ENCODE data around the gene NFE2L2. TPM values are rescaled to one million over a fixed set of nuclear protein-coding genes. Genes with fewer than 3 reads are reported as not detected.
A peak's percentile ranks its signal among the peaks of the same experiment; 100 is the strongest.
"Not testable (repeated sequence)": the region's sequence is repeated elsewhere in the genome, so short reads cannot be mapped to it uniquely, and the experiment has no call there.

Gene NFE2L2
- total RNA-seq, 1 experiment from 2014 or later: 60.8 TPM

DNA sequence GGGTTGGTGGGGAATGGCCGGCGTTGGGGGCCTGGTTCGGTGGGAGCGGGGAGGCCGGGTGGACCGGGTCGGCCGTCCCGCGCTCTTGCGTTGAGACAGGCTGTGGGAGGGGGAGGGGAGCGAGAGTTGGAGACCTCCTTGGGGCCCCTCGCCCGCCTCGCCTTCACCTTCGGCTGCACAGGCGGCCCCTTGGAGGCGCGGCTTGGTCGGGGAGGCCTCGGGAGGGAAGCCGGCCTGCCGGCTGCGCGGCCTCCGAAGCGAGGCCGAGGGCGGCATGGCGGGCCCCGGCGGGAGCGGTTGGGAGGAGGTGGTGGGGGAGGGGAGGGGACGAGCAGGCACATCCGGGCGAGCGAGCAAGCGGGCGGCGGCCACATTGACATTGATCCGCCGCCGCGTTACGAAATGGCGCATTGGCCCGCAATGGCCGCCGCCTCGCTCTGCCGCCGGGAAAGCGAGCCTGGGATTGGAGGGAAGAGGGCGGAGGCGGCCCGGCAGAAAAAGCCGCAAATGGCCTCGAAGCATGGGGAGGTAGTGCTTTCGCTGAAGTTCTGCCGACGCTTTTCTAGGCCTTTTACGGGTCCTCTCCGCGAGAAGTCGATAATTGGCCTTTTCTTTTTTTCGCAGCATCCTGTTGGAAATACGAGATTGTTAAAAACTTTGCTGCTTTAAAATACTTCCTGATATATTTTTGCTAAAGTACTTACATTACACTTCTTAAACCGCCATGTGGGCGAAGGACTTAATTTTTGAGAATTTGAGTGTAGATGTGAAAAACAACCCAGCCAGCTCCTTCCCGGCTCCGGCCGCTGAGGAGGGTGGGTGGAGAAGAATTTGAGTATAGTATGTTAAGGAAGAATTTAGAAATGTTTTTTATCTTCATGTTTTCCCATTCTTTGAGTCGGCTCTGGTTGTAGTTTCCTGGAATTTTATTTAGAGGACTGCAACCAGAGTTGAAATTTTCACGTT is 51.4 kb downstream of the NFE2L2 start:
- in situ Hi-C loops (cut with HindIII; ENCODE audit: low sequenced_read_pairs): no loop called here
- peak; percentile 75 for DNase-seq (ENCODE audit: low spot score)

DNA sequence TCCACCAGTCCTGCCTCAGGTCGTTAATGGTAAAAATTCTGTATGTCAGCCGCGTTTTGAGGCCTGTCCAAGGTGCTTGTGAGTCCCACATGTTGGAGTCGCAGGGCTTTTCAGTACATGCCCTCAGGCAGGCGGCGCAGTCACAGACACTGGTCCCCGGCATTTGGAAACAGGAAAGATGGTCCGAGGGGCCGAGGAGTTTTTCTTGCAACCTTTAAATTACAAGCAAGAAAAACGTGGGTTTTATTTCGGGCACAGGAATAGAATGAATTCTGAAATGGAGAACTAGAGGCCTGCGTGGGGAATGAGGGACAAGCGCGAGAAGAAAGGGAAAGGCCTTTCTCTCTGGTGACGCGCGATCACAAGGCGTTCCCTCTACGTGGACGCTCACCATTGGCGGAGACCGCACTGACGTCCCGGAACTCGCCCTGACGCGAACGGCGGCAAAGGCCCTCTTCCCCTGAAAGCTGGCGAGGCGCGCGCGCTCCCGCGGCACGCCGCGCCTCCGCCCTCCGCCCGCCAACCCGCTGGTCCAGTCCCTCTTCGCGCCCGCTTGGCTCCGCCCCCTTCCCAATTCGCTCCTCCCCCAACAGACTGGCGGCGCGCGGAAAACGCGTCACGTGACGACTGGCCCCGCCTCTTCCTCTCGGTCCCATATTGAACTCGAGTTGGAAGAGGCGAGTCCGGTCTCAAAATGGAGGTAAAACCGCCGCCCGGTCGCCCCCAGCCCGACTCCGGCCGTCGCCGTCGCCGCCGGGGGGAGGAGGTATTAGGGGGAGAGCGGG is 52.2 kb downstream of the NFE2L2 start, which contains the start of gene HNRNPA3:
TSS of gene HNRNPA3 (plus strand) at position 689 of the 785 bp plus-strand sequence. CDS start at position 695, 6 bp downstream.
- in situ Hi-C loops (cut with HindIII; ENCODE audit: low sequenced_read_pairs): no loop called here
- DNase-seq (ENCODE audit: low spot score): peak; percentile 99

DNA sequence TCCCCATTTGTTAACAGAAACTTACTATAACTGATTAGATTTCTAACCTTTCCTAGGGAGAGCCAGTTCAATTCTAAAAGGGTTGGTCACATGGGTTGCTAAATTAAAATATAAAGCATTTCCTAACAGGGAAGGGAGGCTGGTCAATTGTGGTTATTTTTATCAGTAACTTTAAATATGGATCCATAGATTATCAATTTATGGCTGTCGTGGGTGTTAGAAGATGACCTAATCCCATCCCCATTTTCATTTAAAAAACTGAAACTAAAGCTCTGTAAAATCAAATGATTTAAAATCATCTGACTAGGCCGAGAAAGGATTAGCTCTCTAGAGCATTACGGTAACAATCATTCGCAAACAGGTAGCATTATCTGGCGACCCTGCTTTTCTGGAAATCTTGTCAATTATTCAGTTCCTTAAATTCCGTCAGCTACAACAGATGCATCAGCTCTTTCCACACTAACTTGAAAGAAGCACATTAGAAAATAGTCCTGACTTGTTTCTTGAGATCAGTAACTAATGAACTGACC is 52.9 kb downstream of the NFE2L2 start:
- DNase-seq (ENCODE audit: low spot score): no peak
- in situ Hi-C loops (cut with HindIII; ENCODE audit: low sequenced_read_pairs): no loop called here

DNA sequence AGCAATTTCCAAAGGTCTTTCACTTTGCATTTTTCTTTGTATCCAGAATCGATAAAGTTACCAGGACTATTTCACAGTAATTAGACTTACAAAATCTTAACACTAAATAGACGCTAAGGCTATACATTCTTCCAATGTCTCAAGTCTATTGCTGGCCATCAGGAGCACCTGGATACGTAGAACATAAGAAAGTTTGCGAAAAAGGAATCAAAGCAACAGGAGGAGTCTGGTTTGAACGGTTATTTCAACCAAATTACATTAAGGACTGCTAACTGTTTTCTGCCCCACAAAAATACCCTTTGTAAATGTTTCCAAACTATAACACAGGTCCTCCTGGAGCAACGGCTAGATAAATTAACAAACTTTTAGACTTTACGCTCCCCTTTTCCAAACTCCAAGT is 53.4 kb downstream of the NFE2L2 start:
- in situ Hi-C loops (cut with HindIII; ENCODE audit: low sequenced_read_pairs): no loop called here
- no peak for DNase-seq (ENCODE audit: low spot score)

DNA sequence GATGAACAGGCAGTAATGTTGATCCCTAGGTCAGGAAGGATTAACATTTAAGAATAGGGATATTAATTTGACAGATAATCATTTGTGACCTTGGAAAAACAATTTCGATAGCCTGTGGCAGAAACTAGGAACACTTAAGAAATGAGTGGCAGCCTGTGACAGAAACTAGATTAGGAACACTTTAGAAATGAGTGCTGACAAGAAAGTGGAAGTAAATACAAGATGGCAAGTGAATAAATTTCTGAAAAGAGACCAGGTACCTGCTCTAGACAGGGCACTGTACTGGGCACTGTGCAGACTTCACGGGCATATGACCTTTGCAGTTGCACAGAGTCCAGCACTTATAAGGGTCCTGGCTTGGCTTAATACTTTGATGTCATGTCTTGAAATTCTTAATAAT is 57.4 kb downstream of the NFE2L2 start:
- no peak for DNase-seq (ENCODE audit: low spot score)
- in situ Hi-C loops (cut with HindIII; ENCODE audit: low sequenced_read_pairs): no loop called here

DNA sequence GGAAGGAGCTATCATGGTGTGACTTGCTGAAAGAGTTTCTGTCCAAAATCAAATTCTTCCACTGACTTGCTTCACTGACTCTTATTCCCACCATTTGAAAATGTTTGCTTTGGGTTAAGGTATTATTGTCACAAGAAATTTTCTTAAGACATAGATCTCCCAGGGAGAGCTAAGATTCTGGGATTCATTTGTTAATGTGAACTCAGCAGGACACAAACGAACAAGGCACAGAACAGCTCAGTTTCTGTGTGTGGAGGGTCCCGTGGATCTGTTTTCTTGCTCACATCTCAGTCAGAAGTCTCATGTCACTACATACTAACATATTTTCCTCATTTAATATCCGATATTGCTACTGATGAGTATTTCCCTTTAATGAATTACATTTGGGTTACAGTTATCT is 60.1 kb downstream of the NFE2L2 start:
- DNase-seq (ENCODE audit: low spot score): no peak
- in situ Hi-C loops (cut with HindIII; ENCODE audit: low sequenced_read_pairs): no loop called here

DNA sequence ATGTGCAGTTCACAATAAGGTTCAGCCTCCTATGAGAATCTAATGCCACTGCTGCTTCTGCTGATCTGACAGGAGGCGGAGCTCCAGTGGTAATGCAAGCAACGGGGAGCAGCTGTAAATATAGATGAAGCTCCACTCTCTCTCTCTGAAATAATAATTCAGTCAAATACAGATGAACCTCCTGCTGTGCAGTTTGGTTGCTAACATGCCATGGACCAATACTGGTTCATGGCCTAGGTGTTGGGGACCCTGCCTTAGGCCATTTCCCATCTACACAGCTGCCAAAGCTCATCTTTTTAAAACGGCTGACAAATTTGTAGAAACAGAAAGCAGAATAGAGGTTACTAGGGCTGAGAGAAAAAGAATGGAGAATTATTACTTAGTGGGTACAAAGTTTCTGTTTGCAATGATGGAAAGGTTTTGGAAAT is 62.6 kb downstream of the NFE2L2 start:
- no peak for DNase-seq (ENCODE audit: low spot score)
- in situ Hi-C loops (cut with HindIII; ENCODE audit: low sequenced_read_pairs): no loop called here

DNA sequence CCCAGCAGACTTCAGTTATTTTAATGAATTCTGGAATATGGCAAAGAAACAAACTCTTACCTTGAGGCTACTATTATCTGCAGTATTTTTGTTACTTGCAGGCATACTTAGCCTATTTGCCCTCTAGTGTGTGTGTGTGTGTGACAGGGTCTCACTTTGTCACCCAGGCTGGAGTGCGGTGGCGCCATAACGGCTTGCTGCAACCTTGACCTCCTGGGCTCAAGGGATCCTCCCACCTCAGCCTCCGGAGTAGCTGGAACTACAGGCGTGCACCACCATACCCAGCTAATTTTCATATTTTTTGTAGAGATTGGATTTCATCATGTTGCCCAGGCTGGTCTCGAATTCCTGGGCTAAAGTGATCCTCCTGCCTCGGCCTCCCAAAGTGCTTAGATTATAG is 64.1 kb downstream of the NFE2L2 start:
- in situ Hi-C loops (cut with HindIII; ENCODE audit: low sequenced_read_pairs); DNase-seq (ENCODE audit: low spot score): not testable (repeated sequence)

DNA sequence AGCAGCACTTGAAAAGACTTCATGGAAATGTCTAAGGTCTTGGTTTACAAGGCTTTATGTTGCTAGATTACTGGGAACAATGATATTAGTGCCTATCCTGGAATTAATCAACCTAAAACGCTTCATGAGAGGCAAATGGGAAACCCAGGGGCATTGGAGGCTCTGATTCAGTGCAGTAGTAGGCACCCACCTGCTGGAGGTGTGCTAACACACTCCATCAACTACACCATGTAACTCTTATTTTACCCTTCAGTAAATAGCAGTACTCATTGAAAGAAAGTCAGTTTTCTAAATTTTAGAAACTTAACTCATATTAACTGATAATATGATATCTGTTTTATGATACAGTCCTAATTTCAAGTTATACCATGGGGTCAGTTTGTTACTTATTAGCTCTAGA is 69.3 kb downstream of the NFE2L2 start:
- in situ Hi-C loops (cut with HindIII; ENCODE audit: low sequenced_read_pairs): no loop called here
- no peak for DNase-seq (ENCODE audit: low spot score)

DNA sequence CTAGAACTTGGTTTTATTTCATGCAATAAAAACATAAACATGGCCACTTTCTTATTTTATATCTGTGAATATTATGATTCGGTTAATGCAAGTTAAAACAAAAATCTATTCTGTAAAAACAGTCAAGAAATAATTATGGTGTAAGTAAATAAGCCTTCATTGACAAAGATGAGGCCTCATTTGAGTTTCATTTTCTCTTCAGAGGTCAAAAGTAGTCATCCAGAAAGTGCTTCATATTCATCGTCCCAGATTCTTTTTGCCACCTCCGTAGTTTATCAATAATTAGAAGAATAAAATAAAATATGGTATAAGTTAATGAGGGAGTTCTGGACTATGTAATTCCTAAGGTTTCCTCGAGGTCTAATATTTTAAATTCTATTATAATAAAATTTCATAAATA is 71.3 kb downstream of the NFE2L2 start:
- in situ Hi-C loops (cut with HindIII; ENCODE audit: low sequenced_read_pairs): no loop called here
- DNase-seq (ENCODE audit: low spot score): no peak

DNA sequence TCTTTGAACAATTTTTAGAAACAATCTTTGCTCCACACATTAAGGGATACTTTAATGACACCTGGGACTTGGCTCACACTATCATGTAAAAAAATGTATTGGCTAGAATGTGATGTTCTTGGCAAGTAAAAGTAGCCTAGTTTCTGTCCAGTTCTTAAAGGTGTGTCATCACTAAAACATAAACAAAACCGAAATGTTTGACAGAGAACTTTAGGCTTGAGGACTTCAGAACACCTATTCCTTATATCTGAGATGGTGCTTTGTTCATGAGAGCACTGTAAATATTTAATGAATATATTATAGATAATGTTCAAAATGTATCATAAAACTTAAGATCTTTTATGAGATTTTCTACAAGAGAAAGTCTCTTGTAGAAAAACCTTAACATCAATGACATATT is 71.7 kb downstream of the NFE2L2 start:
- in situ Hi-C loops (cut with HindIII; ENCODE audit: low sequenced_read_pairs): no loop called here
- DNase-seq (ENCODE audit: low spot score): no peak

DNA sequence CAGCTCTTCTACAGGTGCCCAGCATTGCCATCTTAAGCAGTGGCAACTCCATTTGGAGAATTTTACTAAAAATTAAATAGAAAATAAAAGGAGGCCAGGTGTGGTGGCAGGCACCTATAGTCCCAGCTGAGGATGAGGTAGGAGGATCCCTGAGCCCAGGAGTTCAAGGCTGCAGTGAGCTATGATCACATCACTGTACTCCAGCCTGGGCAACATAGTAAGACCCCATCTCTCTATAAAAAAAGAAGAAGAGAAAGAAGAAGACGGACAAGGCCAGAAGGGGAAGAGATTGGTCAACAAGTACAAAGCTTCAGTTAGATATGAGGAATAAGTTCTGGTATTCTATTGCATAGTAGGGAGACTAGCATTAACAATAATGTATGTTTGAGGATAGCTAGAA is 73.6 kb downstream of the NFE2L2 start:
- DNase-seq (ENCODE audit: low spot score): no peak
- in situ Hi-C loops (cut with HindIII; ENCODE audit: low sequenced_read_pairs): no loop called here

DNA sequence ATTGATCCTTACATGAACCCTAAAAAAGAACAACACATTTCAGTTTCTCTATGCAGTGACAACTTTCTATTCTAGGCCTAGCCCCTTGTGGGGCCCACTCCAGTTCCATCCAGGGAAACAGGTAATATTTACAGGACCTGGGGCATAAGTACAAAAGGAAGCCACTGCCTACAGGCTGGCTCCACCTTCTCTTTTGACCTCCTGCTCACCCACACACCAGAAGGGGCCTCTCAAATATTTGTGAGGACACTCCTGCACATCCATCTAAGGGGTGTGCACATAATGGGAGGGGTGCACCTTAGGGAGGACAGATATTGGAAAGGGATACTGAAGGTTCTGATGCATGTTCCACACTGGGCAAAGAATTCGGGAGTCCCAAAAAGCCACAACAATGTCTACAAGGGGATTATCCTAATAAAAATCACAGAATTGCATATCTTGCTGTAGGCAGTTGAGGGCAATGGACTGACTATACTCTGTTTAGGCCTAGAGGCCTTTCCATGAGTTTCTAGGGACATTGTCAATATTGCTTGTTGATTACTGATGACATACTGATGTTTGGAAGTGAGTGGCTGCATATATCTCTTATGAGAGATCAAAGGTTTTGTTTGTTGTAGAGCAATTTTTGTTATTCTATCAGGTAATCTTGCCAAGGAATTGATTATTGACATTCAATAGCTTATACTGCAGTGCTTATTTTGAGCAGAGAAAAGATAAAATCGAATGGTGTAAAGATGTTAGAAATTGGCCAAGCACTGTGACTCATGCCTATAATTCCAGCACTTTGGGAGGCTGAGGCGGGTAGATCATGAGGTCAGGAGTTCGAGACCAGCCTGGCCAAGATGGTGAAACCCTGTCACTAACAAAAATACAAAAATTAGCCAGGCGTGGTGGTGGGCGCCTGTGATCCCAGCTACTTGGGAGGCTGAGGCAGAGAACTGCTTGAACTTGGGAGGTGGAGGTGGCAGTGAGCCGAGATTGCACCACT is 75.8 kb downstream of the NFE2L2 start:
- DNase-seq (ENCODE audit: low spot score): no peak

DNA sequence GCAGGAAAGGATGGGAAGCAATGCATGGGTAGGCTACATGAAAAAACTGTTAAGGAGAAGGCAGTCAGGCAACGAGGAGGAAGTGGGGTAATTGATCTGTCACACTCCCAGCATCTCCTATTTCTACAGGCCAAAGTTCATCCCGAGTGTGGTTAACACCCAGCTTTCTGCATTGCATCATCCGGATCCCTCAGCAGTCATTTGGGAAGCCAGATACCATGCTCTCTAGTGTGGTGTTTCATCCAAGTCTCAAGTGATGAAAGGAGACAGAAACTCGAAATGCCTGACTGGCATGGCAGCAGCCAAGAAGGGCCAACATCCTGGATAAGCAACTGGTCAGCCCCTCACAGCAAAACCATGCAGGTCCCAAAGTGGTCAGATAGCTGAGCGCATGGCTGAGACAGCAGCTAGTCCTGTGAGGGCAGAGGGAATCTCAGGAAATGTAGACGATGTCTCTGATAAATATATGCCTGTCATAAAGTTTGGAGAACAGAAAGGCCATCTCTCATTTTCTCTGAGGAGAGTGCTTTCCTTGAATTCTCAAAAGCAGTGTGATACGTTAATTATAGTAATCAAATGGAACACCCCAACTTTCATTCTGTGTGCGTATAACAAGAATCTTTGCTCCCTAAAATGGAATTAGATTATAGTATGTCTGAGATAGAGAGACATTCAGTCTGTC is 76.8 kb downstream of the NFE2L2 start:
- no peak for DNase-seq (ENCODE audit: low spot score)
- in situ Hi-C loops (cut with HindIII; ENCODE audit: low sequenced_read_pairs): no loop called here

More for the DNA sequence above, 75.8 kb downstream of the NFE2L2 start:
- in situ Hi-C loops (cut with HindIII; ENCODE audit: low sequenced_read_pairs): no loop called here

DNA sequence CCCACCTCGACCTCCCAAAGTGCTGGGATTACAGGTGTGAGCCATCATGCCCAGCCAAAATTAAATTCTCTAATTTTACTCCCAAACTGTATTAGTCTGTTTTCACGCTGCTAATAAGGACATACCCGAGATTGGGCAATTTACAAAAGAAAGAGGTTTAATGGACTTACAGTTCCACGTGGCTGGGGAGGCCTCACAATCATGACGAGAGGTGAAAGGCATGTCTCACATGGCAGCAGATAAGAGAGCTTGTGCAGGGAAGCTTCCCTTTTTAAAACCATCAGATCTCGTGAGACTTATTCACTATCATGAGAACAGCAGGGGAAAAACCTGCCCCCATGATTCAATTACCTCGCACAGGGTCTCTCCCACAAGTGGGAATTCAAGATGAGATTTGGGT is 78.5 kb downstream of the NFE2L2 start:
- DNase-seq (ENCODE audit: low spot score); in situ Hi-C loops (cut with HindIII; ENCODE audit: low sequenced_read_pairs): not testable (repeated sequence)

DNA sequence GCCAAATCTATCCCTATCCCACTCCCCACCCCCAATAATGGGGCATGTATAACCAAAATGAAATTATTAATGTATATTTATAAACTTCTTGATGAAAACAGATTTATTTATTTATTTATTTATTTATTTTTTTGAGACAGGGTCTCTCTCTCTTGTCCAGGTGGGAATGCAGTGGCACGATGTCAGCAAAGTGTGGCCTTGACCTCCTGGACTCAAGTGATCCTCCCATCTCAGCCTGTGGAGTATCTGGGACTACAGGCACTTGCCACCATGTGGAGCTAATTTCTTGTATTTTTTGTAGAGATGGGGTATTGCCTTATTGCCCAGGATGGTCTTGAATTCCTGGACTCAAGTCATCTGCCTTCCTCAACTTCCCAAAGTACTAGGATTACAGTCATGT is 79.9 kb downstream of the NFE2L2 start:
- DNase-seq (ENCODE audit: low spot score): no peak
- in situ Hi-C loops (cut with HindIII; ENCODE audit: low sequenced_read_pairs): no loop called here

DNA sequence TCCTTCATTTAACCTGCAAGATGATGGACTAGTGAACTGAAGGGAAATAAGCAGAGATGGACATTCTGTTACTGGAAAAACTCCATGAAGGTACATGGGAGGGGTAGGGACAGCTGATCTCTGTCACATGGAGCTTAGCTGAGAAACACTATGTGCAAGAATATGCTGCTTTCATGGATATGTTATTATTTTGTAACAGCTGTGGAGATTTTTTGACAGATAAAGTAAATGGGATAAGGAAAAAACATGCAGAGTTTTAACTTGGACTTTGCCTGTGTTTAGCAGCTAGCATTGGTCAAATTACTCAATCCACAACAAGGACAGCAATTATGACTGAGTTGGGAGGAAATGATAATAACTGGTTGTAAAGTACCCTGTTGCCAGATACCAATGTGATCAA is 80.7 kb downstream of the NFE2L2 start:
- in situ Hi-C loops (cut with HindIII; ENCODE audit: low sequenced_read_pairs): no loop called here
- no peak for DNase-seq (ENCODE audit: low spot score)

All from G401 (cell line).